Measurements from ENCODE around the gene RNF168. TPM values are rescaled to one million over a fixed set of nuclear protein-coding genes. Genes with fewer than 3 reads are reported as not detected.

RNF168 gene
- total RNA-seq, 1 experiment from 2014 or later, result 18.9 TPM

- 0 out of 2 replicates have a peak, but pooled peaks cover 1% of the 10 kb centered on the region for H3K36me3 ChIP-seq (ENCODE audit: control insufficient read depth, insufficient read depth, low read length)
- no TSS peak for BruUV-seq (replicated peaks)
- H3K9me3 ChIP-seq, result no peaks in the 10 kb centered on the region
- Mint-ChIP-seq H3K4me1 (ENCODE audit: low read depth, unreplicated experiment) (peaks cover 6% of the 10 kb centered on the region), H3K36me3 (ENCODE audit: insufficient read depth, unreplicated experiment) (peaks cover 48% of the 10 kb centered on the region), H3K9me3 (ENCODE audit: unreplicated experiment) (no peaks in the 10 kb centered on the region), H3K27me3 (ENCODE audit: insufficient read depth, unreplicated experiment) (no peaks in the 10 kb centered on the region), H3K4me3 (ENCODE audit: unreplicated experiment) (peak overlapping the region; percentile 90), H3K27ac (ENCODE audit: unreplicated experiment) (no peak overlapping the region)
- no peak overlapping the region for H3K4me3 ChIP-seq (ENCODE audit: low read depth, low read length)
- ChIA-PET CTCF (no interaction called here), POLR2A (no interaction called here)
- intact Hi-C loops (cut with micrococcal nuclease; ENCODE audit: unreplicated experiment), result no loop called here
- no peak for TF ChIP-seq CTCF (IDR thresholded peaks at IDR 0.05; ENCODE audit: insufficient read depth in 1 of 2, low read depth in 1 of 2, low read length in 1 of 2, severe bottlenecking in 1 of 2, unreplicated experiment in 1 of 2)
- H3K4me1 ChIP-seq, result peaks cover 8% of the 10 kb centered on the region; the same call in 1 of the 2 replicates
- H3K27me3 ChIP-seq (replicated peaks; ENCODE audit: control insufficient read depth, insufficient read depth, low read length), result no peaks in the 10 kb centered on the region
- no peak for DNase-seq
Observed at GRCh38 chr3:196499061-196499460, 4.5 kb downstream of the RNF168 start.

DNA sequence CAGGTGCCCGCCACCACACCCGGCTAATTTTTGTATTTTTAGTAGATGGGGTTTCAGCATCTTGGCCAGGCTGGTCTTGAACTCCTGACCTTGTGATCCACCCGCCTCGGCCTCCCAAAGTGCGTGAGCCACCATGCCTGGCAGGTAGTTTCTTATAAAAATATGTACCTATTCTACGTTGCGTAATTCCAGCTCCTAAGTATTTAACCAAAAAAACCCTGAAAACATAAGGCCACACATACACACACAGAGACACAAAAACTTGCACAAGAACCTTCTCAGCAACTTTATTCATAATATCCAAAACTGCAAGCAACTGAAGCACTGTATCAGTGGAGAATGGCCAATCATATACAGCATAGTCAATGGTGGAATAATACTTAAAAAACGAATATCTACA lies 5.3 kb downstream of the RNF168 start:
- Histone ChIP-seq H3K9me3 (no peaks in the 10 kb centered on the region), H3K27me3 (replicated peaks; ENCODE audit: control insufficient read depth, insufficient read depth, low read length) (no peaks in the 10 kb centered on the region), H3K4me1 (peaks cover 8% of the 10 kb centered on the region; the same call in 1 of the 2 replicates), H3K36me3 (ENCODE audit: control insufficient read depth, insufficient read depth, low read length) (0 out of 2 replicates have a peak, but pooled peaks cover 1% of the 10 kb centered on the region), H3K4me3 (ENCODE audit: low read depth, low read length) (no peak overlapping the region)
- ChIA-PET POLR2A (no interaction called here), CTCF (no interaction called here)
- intact Hi-C loops (cut with micrococcal nuclease; ENCODE audit: unreplicated experiment), result no loop called here
- Mint-ChIP-seq H3K27ac (ENCODE audit: unreplicated experiment) (no peak overlapping the region), H3K9me3 (ENCODE audit: unreplicated experiment) (no peaks in the 10 kb centered on the region), H3K4me1 (ENCODE audit: low read depth, unreplicated experiment) (peaks cover 6% of the 10 kb centered on the region), H3K4me3 (ENCODE audit: unreplicated experiment) (no peak overlapping the region), H3K36me3 (ENCODE audit: insufficient read depth, unreplicated experiment) (peaks cover 40% of the 10 kb centered on the region), H3K27me3 (ENCODE audit: insufficient read depth, unreplicated experiment) (no peaks in the 10 kb centered on the region)
- BruUV-seq (replicated peaks), result no TSS peak
- no peak for TF ChIP-seq CTCF (IDR thresholded peaks at IDR 0.05; ENCODE audit: insufficient read depth in 1 of 2, low read depth in 1 of 2, low read length in 1 of 2, severe bottlenecking in 1 of 2, unreplicated experiment in 1 of 2)
- no peak for DNase-seq

GRCh38 chr3:196496183-196496582 lies 7.4 kb downstream of the RNF168 start:
- Histone ChIP-seq H3K36me3 (ENCODE audit: control insufficient read depth, insufficient read depth, low read length) (0 out of 2 replicates have a peak, but pooled peaks cover 1% of the 10 kb centered on the region), H3K9me3 (no peaks in the 10 kb centered on the region), H3K4me1 (peaks cover 8% of the 10 kb centered on the region; the same call in 1 of the 2 replicates), H3K4me3 (ENCODE audit: low read depth, low read length) (no peak overlapping the region), H3K27me3 (replicated peaks; ENCODE audit: control insufficient read depth, insufficient read depth, low read length) (no peaks in the 10 kb centered on the region)
- BruUV-seq (replicated peaks), result no TSS peak
- H3K9me3 Mint-ChIP-seq (ENCODE audit: unreplicated experiment), result no peaks in the 10 kb centered on the region
- H3K27me3 Mint-ChIP-seq (ENCODE audit: insufficient read depth, unreplicated experiment), result no peaks in the 10 kb centered on the region
- intact Hi-C loops (cut with micrococcal nuclease; ENCODE audit: unreplicated experiment), result no loop called here
- no peak overlapping the region for H3K27ac Mint-ChIP-seq (ENCODE audit: unreplicated experiment)
- TF ChIP-seq CTCF (IDR thresholded peaks at IDR 0.05; ENCODE audit: insufficient read depth in 1 of 2, low read depth in 1 of 2, low read length in 1 of 2, severe bottlenecking in 1 of 2, unreplicated experiment in 1 of 2), result no peak
- peaks cover 6% of the 10 kb centered on the region for H3K4me1 Mint-ChIP-seq (ENCODE audit: low read depth, unreplicated experiment)
- ChIA-PET CTCF (no interaction called here), POLR2A (no interaction called here)
- DNase-seq, result no peak
- peaks cover 38% of the 10 kb centered on the region for H3K36me3 Mint-ChIP-seq (ENCODE audit: insufficient read depth, unreplicated experiment)
- no peak overlapping the region for H3K4me3 Mint-ChIP-seq (ENCODE audit: unreplicated experiment)
